ENCODE data around the gene SP5.
"Not testable (repeated sequence)": the region's sequence is repeated elsewhere in the genome, so short reads cannot be mapped to it uniquely, and the experiment has no call there.

Gene SP5

DNA sequence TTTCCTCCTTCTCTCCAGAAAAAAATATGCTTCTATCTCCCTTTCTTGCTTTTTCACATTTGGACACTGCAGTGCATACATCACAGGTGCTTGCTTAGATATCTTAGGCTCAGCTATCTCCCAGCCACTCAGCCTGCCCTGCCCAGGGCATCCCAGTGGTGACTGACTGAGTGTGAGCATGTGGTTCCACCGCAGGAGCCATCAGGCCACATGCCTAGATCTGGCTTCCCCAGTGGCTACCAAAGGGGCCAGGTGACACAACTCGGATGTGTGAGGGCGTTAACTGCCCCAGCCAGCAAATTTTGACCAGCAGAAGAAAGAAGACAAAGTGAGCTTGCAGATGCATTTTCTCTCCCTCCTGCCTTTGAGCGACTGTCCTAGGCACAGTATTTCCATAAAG is 25.5 kb downstream of the SP5 start:
- DNase-seq: no peak

DNA sequence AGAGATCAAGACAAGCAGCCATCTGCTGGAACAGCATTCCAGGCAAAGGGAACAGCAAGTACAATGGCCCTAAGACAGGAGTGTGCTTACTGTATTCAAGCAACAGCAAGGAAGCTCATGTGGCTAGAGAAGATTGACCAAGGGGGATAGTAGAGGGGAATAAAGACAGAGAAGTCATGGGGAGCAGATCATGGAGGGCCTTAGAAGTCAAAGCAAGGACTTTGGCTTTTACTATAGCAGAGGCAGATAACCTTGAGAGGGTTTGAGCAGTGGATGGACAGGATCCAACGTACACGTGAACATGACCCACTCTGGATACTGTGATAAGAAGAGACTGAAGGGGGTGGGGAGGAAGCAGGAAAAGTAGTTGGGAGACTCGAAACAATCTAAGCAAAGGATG is 26.9 kb downstream of the SP5 start:
- DNase-seq: no peak

DNA sequence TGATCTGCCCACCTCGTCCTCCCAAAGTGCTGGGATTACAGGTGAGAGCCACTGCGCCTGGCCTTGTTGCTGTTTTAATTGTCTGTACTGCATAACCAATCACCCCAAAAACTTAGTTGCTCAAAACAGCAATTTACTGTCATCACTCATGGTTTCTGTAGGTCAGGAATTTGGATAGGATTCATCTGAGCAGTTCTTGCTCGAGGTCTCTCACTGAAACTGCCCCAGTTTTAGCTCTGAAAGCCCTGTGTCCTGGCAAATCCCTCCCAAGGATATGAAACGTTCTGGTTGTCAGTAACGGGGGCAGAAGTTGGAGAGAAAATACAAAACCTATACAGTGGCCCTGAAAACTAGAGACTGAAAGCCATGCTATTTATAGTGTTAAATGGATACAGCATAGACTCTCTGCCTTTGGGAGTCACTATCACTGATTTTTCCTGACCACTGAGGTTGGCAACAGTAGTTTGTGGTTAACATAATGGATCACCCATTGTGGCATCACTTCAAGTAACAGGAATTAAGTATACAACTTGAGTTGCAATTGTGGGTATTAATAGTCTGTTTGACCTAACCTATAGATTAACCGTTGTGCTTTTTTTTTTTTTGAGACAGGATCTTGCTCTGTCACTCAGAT is 27.9 kb downstream of the SP5 start:
- no peak for DNase-seq

DNA sequence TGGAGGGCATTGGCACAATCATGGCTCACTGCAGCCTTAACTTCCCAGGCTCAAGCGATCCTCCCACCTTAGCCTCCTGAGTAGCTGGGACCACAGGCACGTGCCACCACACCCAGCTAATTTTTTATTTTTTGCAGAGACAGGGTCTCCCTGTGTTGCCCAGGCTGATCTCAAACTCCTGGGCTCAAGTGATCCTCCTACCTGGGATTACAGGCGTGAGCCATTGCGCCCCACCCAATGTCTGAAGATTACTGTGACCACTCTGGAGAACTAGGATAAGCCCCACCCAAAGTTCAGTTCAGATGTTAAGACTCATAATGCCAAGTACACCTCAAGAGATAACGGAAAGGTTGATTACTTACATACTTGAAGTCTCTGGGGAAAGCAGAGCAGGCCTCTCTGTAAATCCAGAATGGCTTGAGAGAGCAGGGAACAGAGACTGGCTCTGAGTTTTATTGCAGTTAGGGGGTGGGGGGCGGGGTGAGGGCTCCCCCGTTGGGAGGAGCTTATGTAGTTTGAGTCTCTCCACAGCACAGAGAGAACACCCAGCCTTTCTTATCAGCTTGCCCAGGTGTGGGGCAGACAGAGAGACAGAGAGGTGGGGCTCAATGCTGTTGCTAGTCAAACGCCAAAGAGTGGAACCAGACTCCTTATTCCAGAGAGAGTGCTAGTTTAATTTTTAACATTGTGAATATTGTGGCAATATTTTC is 28.5 kb downstream of the SP5 start:
- DNase-seq: no peak

DNA sequence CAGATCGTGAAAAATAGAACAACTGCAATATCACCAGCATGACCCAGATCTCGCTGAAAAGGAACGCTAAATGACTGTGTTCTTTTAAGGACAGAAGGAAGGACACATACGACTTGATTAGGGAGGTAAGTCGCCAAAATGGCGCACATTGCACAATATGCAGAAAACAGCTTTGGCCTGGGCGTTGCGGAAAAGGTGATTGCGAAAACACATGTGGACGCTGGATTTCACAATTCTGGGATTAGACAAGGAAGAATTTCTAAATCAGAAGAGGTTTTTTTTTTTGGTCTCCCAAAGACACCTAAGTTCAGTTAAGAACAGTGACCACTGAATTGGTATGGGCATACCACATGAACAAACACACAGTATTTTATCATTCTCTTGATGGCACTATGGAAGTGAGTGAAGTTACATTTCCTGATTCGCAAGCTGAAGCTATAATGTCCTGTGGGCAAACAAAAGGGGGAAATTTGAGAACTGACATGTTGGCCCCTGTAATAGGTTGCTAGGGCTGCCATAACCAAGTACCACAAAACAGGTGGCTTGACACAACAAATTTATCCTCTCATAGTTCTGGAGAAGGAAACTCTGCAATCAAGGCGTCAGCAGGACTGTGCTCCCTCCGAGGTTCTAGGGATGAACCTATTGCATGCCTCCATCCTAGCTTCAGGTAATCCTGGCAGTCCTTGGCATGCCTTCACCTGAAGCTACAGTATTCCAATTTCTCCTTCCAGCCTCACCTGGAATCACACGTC is 29.3 kb downstream of the SP5 start:
- no peak for DNase-seq

DNA sequence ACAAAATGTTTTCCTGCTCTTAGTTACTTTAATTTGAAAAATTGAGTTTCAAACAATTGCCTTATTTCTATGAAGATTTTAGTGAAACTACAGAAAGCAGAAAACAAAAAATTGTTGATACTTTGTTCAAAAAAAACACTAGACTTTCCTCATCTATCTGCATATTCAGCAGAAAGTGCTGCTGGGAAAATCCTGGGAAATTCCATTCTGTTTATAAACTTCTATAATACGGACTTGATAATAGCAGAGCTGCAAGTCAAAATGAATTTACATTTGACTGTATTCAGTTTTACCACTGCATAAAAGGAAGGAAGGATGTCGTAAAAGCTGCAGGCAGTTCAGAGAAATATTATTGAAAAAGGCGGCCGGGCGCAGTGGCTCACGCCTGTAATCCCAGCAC is 30.2 kb downstream of the SP5 start:
- DNase-seq: no peak

DNA sequence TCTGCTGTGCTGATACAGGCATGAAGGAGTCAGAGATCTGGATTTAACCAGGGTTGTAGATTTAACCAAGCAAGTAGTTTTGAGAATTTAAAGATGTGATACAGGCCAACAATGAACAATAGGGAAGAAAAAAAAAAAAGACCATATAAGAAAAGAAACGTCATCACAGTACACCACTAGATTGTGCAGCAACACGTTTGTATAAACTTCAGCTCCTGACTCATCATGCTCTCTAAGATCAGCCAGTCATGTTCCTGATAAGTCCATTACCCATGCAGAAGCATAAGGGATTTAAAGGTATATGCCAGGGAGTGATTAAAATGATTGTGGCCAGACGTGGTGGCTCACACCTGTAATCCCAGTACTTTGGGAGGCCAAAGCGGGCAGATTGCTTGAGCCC is 32.8 kb downstream of the SP5 start:
- no peak for DNase-seq

DNA sequence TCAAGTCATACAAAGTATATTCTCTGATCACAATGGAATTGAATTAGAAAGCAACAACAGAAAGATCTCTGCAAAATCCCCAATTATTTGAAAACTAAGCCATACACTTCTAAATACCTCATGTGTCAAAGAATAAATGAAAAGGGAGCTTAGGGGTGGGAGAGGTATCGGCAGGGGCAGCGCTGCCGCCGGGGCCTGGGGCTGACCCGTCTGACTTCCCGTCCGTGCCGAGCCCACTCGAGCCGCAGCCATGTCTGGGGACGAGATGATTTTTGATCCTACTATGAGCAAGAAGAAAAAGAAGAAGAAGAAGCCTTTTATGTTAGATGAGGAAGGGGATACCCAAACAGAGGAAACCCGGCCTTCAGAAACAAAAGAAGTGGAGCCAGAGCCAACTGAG is 36.4 kb downstream of the SP5 start:
- DNase-seq: not testable (repeated sequence)

DNA sequence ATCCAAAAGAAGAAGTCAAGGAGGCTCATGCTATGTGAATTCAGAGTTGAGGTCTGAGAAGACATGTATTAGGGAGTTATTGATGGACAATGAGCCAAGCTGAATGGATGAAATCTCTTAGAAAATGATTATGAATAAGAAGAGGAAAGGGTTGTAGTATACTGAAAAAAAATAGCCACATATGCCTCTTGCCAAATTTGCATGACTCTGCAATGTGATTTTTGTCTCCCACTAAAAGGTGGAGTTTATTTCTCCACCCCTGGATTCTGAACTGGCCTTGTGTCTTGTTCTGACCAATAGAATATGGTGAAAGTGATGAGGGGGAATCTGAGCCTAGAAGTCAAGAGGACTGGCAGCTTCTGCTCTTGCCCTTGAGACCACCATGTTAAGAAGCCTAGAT is 46.4 kb downstream of the SP5 start:
- no peak for DNase-seq

DNA sequence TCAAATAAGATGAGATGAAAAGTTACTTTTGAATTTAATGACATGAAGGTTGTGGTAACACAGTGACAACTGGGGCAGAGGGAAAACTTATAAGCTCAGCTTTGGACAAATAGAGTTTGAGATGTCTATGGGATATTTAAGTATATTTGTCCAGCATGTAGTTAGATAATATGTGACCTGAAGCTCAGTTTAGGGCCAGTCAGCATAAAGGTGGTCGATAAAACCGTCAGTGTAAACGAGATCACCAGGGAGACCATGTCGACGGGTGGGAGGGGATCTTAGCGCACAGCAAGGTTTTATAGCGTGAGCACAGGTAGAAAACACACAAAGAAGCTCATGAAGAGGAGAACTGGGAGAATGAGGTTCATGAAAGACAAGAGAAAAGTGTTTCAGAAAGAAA is 47.6 kb downstream of the SP5 start:
- no peak for DNase-seq

DNA sequence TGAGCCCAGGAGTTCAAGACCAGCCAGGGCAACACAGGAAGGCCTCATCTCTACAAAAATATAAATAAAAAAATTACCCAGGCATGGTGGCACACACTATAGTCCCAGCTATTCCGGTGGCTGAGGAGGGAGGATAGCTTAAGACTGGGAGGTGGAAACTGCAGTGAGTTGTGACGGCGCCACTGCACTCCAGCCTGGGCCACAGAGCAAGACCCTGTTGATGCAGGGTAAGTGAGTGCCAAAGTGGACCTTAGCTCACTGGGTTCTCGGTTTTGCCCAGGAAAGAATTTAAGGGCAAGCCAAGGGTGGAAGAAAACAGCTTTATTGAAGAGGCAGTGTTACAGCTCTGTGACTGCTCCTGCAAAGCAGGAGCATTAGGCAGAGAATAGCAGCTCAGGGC is 48.1 kb downstream of the SP5 start:
- DNase-seq: no peak

DNA sequence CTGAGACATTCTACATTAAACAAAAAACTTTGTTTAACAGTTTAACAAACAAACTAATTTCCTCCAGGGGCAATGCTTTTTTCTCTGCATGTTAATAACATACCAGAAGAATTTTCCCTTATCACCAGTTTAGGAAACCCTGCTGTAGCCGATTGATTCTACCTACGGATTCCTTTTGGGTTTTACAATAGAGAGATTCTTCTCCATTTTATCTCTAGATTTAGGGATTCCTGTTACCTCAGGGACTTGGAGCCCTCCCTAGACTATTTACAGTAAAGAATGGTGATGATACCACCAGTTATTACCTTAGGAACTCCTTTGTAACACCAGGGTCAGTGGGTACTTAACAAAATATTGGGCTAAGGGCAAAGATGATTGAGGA is 49.7 kb downstream of the SP5 start:
- DNase-seq: no peak

DNA sequence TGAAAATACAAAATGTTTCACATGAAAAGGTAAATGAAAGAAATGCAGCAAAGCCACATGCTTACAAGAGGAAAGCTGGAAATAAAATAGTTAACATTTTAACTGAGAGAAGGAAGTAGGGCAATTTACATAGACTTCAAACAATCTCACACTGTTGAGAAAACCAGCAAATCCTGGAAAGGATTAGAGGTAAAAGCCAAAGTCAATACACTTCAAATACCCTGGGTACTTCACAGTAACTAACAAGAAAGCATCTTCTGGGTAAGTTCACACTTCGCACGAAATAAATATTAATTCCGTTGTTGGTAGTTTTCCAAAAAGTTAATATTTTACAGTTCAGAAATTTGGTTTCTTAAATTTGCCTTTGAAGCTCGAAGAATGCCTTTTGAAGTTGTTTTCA is 51.6 kb downstream of the SP5 start:
- DNase-seq: no peak
